ENCODE results near the gene LRIG1. TPM values are rescaled to one million over a fixed set of nuclear protein-coding genes. Genes with fewer than 3 reads are reported as not detected.

Gene LRIG1
- total RNA-seq, 1 experiment from 2014 or later: 24.1 TPM

- no peaks in the 10 kb centered on the region for H3K27me3 ChIP-seq (replicated peaks; ENCODE audit: insufficient read depth, low read depth, low read length, poor library complexity)
- H3K4me1 ChIP-seq (ENCODE audit: insufficient read depth, low read length, poor library complexity, severe bottlenecking): no peaks in the 10 kb centered on the region
- no peak for DNase-seq (ENCODE audit: low spot score)
- no peak overlapping the region for H3K4me3 ChIP-seq (ENCODE audit: low read depth, low read length, poor library complexity, severe bottlenecking)
- no peak overlapping the region for H3K27ac ChIP-seq (ENCODE audit: low read depth, low read length, poor library complexity, severe bottlenecking)
- intact Hi-C loops (cut with micrococcal nuclease; ENCODE audit: unreplicated experiment): no loop called here
- no peaks in the 10 kb centered on the region for H3K9me3 ChIP-seq (ENCODE audit: low read depth, low read length, poor library complexity, severe bottlenecking)
- no TSS peak for BruUV-seq (replicated peaks)
- ChIA-PET POLR2A (ENCODE audit: low non-redundant PET) (interaction anchor here (0.7 kb wide), 1 partner anchor 20 kb away, joined by 4 read pairs; no protein-coding TSS in a partner anchor), CTCF (no interaction called here)
- TF ChIP-seq, protein P1, sequence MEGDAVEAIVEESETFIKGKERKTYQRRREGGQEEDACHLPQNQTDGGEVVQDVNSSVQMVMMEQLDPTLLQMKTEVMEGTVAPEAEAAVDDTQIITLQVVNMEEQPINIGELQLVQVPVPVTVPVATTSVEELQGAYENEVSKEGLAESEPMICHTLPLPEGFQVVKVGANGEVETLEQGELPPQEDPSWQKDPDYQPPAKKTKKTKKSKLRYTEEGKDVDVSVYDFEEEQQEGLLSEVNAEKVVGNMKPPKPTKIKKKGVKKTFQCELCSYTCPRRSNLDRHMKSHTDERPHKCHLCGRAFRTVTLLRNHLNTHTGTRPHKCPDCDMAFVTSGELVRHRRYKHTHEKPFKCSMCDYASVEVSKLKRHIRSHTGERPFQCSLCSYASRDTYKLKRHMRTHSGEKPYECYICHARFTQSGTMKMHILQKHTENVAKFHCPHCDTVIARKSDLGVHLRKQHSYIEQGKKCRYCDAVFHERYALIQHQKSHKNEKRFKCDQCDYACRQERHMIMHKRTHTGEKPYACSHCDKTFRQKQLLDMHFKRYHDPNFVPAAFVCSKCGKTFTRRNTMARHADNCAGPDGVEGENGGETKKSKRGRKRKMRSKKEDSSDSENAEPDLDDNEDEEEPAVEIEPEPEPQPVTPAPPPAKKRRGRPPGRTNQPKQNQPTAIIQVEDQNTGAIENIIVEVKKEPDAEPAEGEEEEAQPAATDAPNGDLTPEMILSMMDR (conservative IDR thresholded peaks at IDR 0.05; ENCODE audit: low read depth, low read length): no peak
- TF ChIP-seq EZH2 (IDR thresholded peaks at IDR 0.05; ENCODE audit: borderline replicate concordance, low read depth, low read length, poor library complexity, severe bottlenecking): no peak
- no peaks in the 10 kb centered on the region for H3K36me3 ChIP-seq (ENCODE audit: insufficient read depth, low read length, poor library complexity, severe bottlenecking)
Measured at GRCh38 chr3:66483409-66483906, 17.4 kb downstream of the LRIG1 start.

- no peak for DNase-seq (ENCODE audit: low spot score)
- H3K9me3 ChIP-seq (ENCODE audit: low read depth, low read length, poor library complexity, severe bottlenecking): no peaks in the 10 kb centered on the region
- CTCF ChIA-PET: no interaction called here
- H3K4me1 ChIP-seq (ENCODE audit: insufficient read depth, low read length, poor library complexity, severe bottlenecking): no peaks in the 10 kb centered on the region
- no peak overlapping the region for H3K4me3 ChIP-seq (ENCODE audit: low read depth, low read length, poor library complexity, severe bottlenecking)
- POLR2A ChIA-PET (ENCODE audit: low non-redundant PET): interaction anchor here (0.7 kb wide), 1 partner anchor 19 kb away, joined by 4 read pairs; no protein-coding TSS in a partner anchor
- H3K27me3 ChIP-seq (replicated peaks; ENCODE audit: insufficient read depth, low read depth, low read length, poor library complexity): no peaks in the 10 kb centered on the region
- H3K36me3 ChIP-seq (ENCODE audit: insufficient read depth, low read length, poor library complexity, severe bottlenecking): no peaks in the 10 kb centered on the region
- TF ChIP-seq EZH2 (IDR thresholded peaks at IDR 0.05; ENCODE audit: borderline replicate concordance, low read depth, low read length, poor library complexity, severe bottlenecking): no peak
- TF ChIP-seq, protein P1 (conservative IDR thresholded peaks at IDR 0.05; ENCODE audit: low read depth, low read length): no peak
- no peak overlapping the region for H3K27ac ChIP-seq (ENCODE audit: low read depth, low read length, poor library complexity, severe bottlenecking)
- intact Hi-C loops (cut with micrococcal nuclease; ENCODE audit: unreplicated experiment): no loop called here
- BruUV-seq (replicated peaks): no TSS peak
Measured at GRCh38 chr3:66483006-66483405, 17.8 kb downstream of the LRIG1 start.

DNA sequence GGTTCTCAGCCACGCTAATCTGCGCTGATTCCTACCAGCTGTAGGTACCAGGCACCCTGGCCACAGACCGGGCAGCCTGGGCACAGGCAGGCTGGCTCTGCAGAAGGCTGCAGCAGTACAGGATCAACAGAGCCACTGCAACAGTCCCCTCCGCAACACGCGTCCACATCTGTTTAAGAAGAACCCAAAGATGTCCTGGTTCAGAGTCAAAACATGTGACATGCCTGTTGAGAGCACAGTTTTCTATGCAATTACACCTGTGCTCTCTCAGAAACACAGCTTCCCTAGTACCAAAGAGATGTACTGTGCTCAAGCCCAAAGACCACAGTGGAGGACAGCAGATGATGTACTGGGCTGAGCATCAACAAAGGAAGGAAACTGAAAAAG, 18.8 kb downstream of the LRIG1 start:
- Histone ChIP-seq H3K36me3 (ENCODE audit: insufficient read depth, low read length, poor library complexity, severe bottlenecking) (no peaks in the 10 kb centered on the region), H3K4me1 (ENCODE audit: insufficient read depth, low read length, poor library complexity, severe bottlenecking) (no peaks in the 10 kb centered on the region), H3K4me3 (ENCODE audit: low read depth, low read length, poor library complexity, severe bottlenecking) (no peak overlapping the region), H3K9me3 (ENCODE audit: low read depth, low read length, poor library complexity, severe bottlenecking) (no peaks in the 10 kb centered on the region), H3K27ac (ENCODE audit: low read depth, low read length, poor library complexity, severe bottlenecking) (no peak overlapping the region), H3K27me3 (replicated peaks; ENCODE audit: insufficient read depth, low read depth, low read length, poor library complexity) (no peaks in the 10 kb centered on the region)
- TF ChIP-seq, protein P1 (conservative IDR thresholded peaks at IDR 0.05; ENCODE audit: low read depth, low read length): no peak
- TF ChIP-seq EZH2 (IDR thresholded peaks at IDR 0.05; ENCODE audit: borderline replicate concordance, low read depth, low read length, poor library complexity, severe bottlenecking): no peak
- DNase-seq (ENCODE audit: low spot score): no peak
- ChIA-PET CTCF (no interaction called here), POLR2A (ENCODE audit: low non-redundant PET) (no interaction called here)
- no TSS peak for BruUV-seq (replicated peaks)
- intact Hi-C loops (cut with micrococcal nuclease; ENCODE audit: unreplicated experiment): no loop called here

All from A673 (cell line).